Stomach (tissue), 4 donors: Measurements from ENCODE around the gene IL22RA2.

Experiments used
- POLR2A ChIP-seq, 4 donors: fragments of 450-650 bp; IDR thresholded peaks; one replicate each; pipeline ENCODE4 v1.6.1; 2016; ENCODE audit warnings: antibody characterized with exemption in 4 of 4, control low read depth in 2 of 4, mild to moderate bottlenecking in 1 of 4, moderate library complexity in 1 of 4
- TF ChIP-seq, protein P1 (sequence below), 7 experiments: fragments of 450-650 bp in 4 of 7; fragments of 200-600 bp in 3 of 7; sonication (generic) in 3 of 7; IDR thresholded peaks; one replicate each; pipeline ENCODE4 v1.5.1; 2016 to 2019; ENCODE audit warnings: antibody characterized with exemption in 7 of 7, control low read depth in 2 of 7, mild to moderate bottlenecking in 1 of 7

DNA sequence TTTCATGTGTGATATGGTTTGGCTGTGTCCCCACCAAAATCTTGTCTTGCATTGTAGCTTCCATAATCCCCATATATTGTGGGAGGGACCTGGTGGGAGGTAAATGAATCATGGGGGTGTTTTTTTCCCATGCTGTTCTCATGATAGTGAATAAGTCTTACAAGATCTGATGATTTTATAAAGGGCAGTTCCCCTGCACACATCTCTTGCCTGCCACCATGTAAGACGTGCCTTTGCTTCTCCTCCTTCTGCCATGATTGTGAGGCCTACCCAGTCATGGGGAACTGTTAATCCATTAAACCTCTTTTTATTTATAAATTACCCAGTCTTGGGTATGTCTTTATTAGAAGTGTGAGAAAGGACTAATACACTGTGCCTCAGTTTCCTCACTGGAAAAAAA is 4.2 kb upstream of the IL22RA2 start:
- TF ChIP-seq POLR2A (IDR thresholded peaks at IDR 0.05) = no peak
- TF ChIP-seq, protein P1, sequence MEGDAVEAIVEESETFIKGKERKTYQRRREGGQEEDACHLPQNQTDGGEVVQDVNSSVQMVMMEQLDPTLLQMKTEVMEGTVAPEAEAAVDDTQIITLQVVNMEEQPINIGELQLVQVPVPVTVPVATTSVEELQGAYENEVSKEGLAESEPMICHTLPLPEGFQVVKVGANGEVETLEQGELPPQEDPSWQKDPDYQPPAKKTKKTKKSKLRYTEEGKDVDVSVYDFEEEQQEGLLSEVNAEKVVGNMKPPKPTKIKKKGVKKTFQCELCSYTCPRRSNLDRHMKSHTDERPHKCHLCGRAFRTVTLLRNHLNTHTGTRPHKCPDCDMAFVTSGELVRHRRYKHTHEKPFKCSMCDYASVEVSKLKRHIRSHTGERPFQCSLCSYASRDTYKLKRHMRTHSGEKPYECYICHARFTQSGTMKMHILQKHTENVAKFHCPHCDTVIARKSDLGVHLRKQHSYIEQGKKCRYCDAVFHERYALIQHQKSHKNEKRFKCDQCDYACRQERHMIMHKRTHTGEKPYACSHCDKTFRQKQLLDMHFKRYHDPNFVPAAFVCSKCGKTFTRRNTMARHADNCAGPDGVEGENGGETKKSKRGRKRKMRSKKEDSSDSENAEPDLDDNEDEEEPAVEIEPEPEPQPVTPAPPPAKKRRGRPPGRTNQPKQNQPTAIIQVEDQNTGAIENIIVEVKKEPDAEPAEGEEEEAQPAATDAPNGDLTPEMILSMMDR (IDR thresholded peaks at IDR 0.05) = no peak
